ENCODE measurements around the gene EFS. TPM values are rescaled to one million over a fixed set of nuclear protein-coding genes. Genes with fewer than 3 reads are reported as not detected.
A peak's percentile ranks its signal among the peaks of the same experiment; 100 is the strongest.

The EFS gene
- total RNA-seq, 1 experiment from 2014 or later = 0.14 TPM

- Mint-ChIP-seq H3K36me3 (ENCODE audit: insufficient read depth, unreplicated experiment) (peaks cover 11% of the 10 kb centered on the region), H3K9me3 (ENCODE audit: unreplicated experiment) (no peaks in the 10 kb centered on the region), H3K4me1 (ENCODE audit: low read depth, unreplicated experiment) (peaks cover 14% of the 10 kb centered on the region), H3K27me3 (ENCODE audit: insufficient read depth, unreplicated experiment) (no peaks in the 10 kb centered on the region), H3K4me3 (ENCODE audit: unreplicated experiment) (peak overlapping the region; percentile 52), H3K27ac (ENCODE audit: unreplicated experiment) (no peak overlapping the region)
- Histone ChIP-seq H3K4me3 (ENCODE audit: low read depth, low read length) (no peak overlapping the region), H3K9me3 (no peaks in the 10 kb centered on the region), H3K4me1 (peaks cover 12% of the 10 kb centered on the region; the same call in 1 of the 2 replicates), H3K36me3 (ENCODE audit: control insufficient read depth, insufficient read depth, low read length) (peaks cover 1% of the 10 kb centered on the region; the same call in 1 of the 2 replicates), H3K27me3 (replicated peaks; ENCODE audit: control insufficient read depth, insufficient read depth, low read length) (no peaks in the 10 kb centered on the region)
- ChIA-PET CTCF (no interaction called here), POLR2A (interaction anchor here (0.5 kb wide), 1 partner anchor 36 kb away, joined by 3 read pairs; no protein-coding TSS in a partner anchor)
- DNase-seq = no peak
- BruUV-seq (replicated peaks) = no TSS peak
- intact Hi-C loops (cut with micrococcal nuclease; ENCODE audit: unreplicated experiment) = no loop called here
- TF ChIP-seq CTCF (IDR thresholded peaks at IDR 0.05; ENCODE audit: insufficient read depth in 1 of 2, low read depth in 1 of 2, low read length in 1 of 2, severe bottlenecking in 1 of 2, unreplicated experiment in 1 of 2) = no peak
Observed at GRCh38 chr14:23308721-23309445, 56.1 kb downstream of the EFS start.

GRCh38 chr14:23307687-23308644 is 57.0 kb downstream of the EFS start:
- no peaks in the 10 kb centered on the region for H3K9me3 ChIP-seq
- H3K4me3 ChIP-seq (ENCODE audit: low read depth, low read length) = peak overlapping the region; percentile 68
- CTCF ChIA-PET = interaction anchor here (0.8 to 1.4 kb wide), 3 partner anchors 13 to 187 kb away, joined by 4 to 7 read pairs (median 4); partner anchors contain the start of gene HOMEZ
- peaks cover 11% of the 10 kb centered on the region for H3K36me3 Mint-ChIP-seq (ENCODE audit: insufficient read depth, unreplicated experiment)
- no peak for TF ChIP-seq CTCF (IDR thresholded peaks at IDR 0.05; ENCODE audit: insufficient read depth in 1 of 2, low read depth in 1 of 2, low read length in 1 of 2, severe bottlenecking in 1 of 2, unreplicated experiment in 1 of 2)
- POLR2A ChIA-PET = interaction anchor here (0.5 to 3.0 kb wide), 2 partner anchors 13 to 35 kb away, joined by 3 to 51 read pairs; partner anchors contain the start of gene PABPN1
- peaks cover 15% of the 10 kb centered on the region; the same call in 1 of the 2 replicates for H3K4me1 ChIP-seq
- no peaks in the 10 kb centered on the region for H3K27me3 Mint-ChIP-seq (ENCODE audit: insufficient read depth, unreplicated experiment)
- peak overlapping the region; percentile 78 for H3K27ac Mint-ChIP-seq (ENCODE audit: unreplicated experiment)
- peaks cover 1% of the 10 kb centered on the region; the same call in 1 of the 2 replicates for H3K36me3 ChIP-seq (ENCODE audit: control insufficient read depth, insufficient read depth, low read length)
- no peaks in the 10 kb centered on the region for H3K27me3 ChIP-seq (replicated peaks; ENCODE audit: control insufficient read depth, insufficient read depth, low read length)
- intact Hi-C loops (cut with micrococcal nuclease; ENCODE audit: unreplicated experiment) = no loop called here
- no peak for DNase-seq
- H3K9me3 Mint-ChIP-seq (ENCODE audit: unreplicated experiment) = no peaks in the 10 kb centered on the region
- H3K4me1 Mint-ChIP-seq (ENCODE audit: low read depth, unreplicated experiment) = peaks cover 14% of the 10 kb centered on the region
- BruUV-seq (replicated peaks) = no TSS peak
- peak overlapping the region; percentile 75 for H3K4me3 Mint-ChIP-seq (ENCODE audit: unreplicated experiment)

GRCh38 chr14:23307146-23307530 is 57.8 kb downstream of the EFS start:
- Mint-ChIP-seq H3K9me3 (ENCODE audit: unreplicated experiment) (no peaks in the 10 kb centered on the region), H3K4me1 (ENCODE audit: low read depth, unreplicated experiment) (peaks cover 14% of the 10 kb centered on the region), H3K27ac (ENCODE audit: unreplicated experiment) (peak overlapping the region; percentile 78), H3K27me3 (ENCODE audit: insufficient read depth, unreplicated experiment) (no peaks in the 10 kb centered on the region), H3K4me3 (ENCODE audit: unreplicated experiment) (peak overlapping the region; percentile 75), H3K36me3 (ENCODE audit: insufficient read depth, unreplicated experiment) (peaks cover 18% of the 10 kb centered on the region)
- peaks cover 15% of the 10 kb centered on the region; the same call in 1 of the 2 replicates for H3K4me1 ChIP-seq
- TF ChIP-seq CTCF (IDR thresholded peaks at IDR 0.05; ENCODE audit: insufficient read depth in 1 of 2, low read depth in 1 of 2, low read length in 1 of 2, severe bottlenecking in 1 of 2, unreplicated experiment in 1 of 2) = no peak
- no peaks in the 10 kb centered on the region for H3K9me3 ChIP-seq
- peaks cover 1% of the 10 kb centered on the region; the same call in 1 of the 2 replicates for H3K36me3 ChIP-seq (ENCODE audit: control insufficient read depth, insufficient read depth, low read length)
- CTCF ChIA-PET = interaction anchor here (0.7 to 1.4 kb wide), 4 partner anchors 13 to 187 kb away, joined by 3 to 7 read pairs (median 4); partner anchors contain the start of gene HOMEZ
- no peaks in the 10 kb centered on the region for H3K27me3 ChIP-seq (replicated peaks; ENCODE audit: control insufficient read depth, insufficient read depth, low read length)
- BruUV-seq (replicated peaks) = TSS peak; percentile 25
- intact Hi-C loops (cut with micrococcal nuclease; ENCODE audit: unreplicated experiment) = no loop called here
- no peak for DNase-seq
- H3K4me3 ChIP-seq (ENCODE audit: low read depth, low read length) = peak overlapping the region; percentile 68
- POLR2A ChIA-PET = interaction anchor here (0.6 to 3.0 kb wide), 7 partner anchors 14 to 247 kb away, joined by 6 to 51 read pairs (median 9); partner anchors contain the start of gene PABPN1
